Mucosa of stomach (tissue), 1 donor: ENCODE measurements around the gene PABPC5.
A peak's percentile ranks its signal among the peaks of the same experiment; 100 is the strongest.

Experiments
- H3K27me3 ChIP-seq: one replicate; pipeline ENCODE4 v1.7.0; 2013; ENCODE audit warnings: mild to moderate bottlenecking, low read length; ENCODE audit not compliant: control insufficient read depth, insufficient read depth
- H3K36me3 ChIP-seq: one replicate; pipeline ENCODE4 v1.7.0; 2013; ENCODE audit warnings: low read length; ENCODE audit not compliant: control insufficient read depth, insufficient read depth
- H3K4me1 ChIP-seq: one replicate; pipeline ENCODE4 v1.7.0; 2013; ENCODE audit warnings: mild to moderate bottlenecking, low read length; ENCODE audit not compliant: control insufficient read depth, insufficient read depth
- H3K4me3 ChIP-seq: one replicate; pipeline ENCODE4 v1.7.0; 2013; ENCODE audit warnings: low read length
- H3K9ac ChIP-seq: one replicate; pipeline ENCODE4 v1.7.0; 2013; ENCODE audit warnings: mild to moderate bottlenecking, low read length, moderate library complexity
- H3K9me3 ChIP-seq: one replicate; pipeline ENCODE4 v1.7.0; 2013; ENCODE audit warnings: mild to moderate bottlenecking, low read length, moderate library complexity; ENCODE audit not compliant: control insufficient read depth
- donor health status: Pancreatic carcinoma.

Gene PABPC5

GRCh38 chrX:91434351-91435168, at the start of gene PABPC5:
PABPC5 (plus strand) TSS chrX:91434839; CDS start chrX:91435578, 739 bp downstream.
- Histone ChIP-seq H3K27me3 (no peaks in the 10 kb centered on the region), H3K36me3 (no peaks in the 10 kb centered on the region), H3K9me3 (no peaks in the 10 kb centered on the region), H3K9ac (peak within 1 kb of the TSS; percentile 12), H3K4me3 (no peak within 1 kb of the TSS), H3K4me1 (no peaks in the 10 kb centered on the region)

DNA sequence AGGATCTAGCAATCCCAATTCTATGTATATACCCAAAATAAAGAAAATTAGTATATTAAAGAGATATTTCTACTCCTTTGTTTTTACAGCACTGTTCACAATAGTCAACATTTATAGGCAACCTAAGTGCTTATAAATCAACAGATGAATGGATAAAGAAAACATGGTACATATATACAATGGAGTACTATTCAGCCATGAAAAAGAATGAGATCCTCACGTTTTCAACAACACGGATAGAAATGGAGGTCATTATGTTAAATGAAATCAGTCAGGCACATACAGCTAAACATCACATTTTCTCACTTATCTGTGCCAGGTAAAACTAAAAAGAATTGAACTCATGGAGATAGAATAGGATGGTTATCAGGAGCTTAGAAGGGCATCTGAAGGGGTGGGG, 45.6 kb upstream of the PABPC5 start:
- Histone ChIP-seq H3K36me3 (no peaks in the 10 kb centered on the region), H3K4me3 (no peak overlapping the region), H3K4me1 (no peaks in the 10 kb centered on the region), H3K9me3 (no peaks in the 10 kb centered on the region), H3K27me3 (no peaks in the 10 kb centered on the region), H3K9ac (no peak overlapping the region)

GRCh38 chrX:91414713-91415112, 19.9 kb upstream of the PABPC5 start:
- no peaks in the 10 kb centered on the region for H3K4me1 ChIP-seq
- H3K9ac ChIP-seq, result no peak overlapping the region
- no peaks in the 10 kb centered on the region for H3K36me3 ChIP-seq
- no peaks in the 10 kb centered on the region for H3K9me3 ChIP-seq
- H3K4me3 ChIP-seq, result no peak overlapping the region
- H3K27me3 ChIP-seq, result no peaks in the 10 kb centered on the region

DNA sequence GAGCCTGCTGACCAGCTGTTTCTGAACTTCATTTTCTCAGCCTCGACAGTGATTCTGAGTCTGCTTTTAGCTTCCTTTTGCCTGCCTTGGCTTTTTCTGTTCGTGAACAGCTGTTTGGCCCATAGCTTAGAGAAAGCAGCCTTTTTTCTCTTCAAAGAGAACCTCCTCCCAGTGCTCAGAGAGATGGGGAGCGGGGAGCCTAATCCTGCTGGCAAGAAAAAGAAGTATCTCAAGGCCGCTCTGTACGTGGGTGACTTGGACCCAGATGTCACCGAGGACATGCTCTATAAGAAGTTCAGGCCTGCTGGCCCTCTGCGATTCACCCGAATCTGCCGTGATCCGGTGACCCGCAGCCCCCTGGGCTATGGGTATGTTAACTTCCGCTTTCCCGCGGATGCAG, 756 bp downstream of the PABPC5 start:
- Histone ChIP-seq H3K9me3 (no peaks in the 10 kb centered on the region), H3K4me3 (no peak overlapping the region), H3K27me3 (no peaks in the 10 kb centered on the region), H3K4me1 (no peaks in the 10 kb centered on the region), H3K36me3 (no peaks in the 10 kb centered on the region), H3K9ac (peak overlapping the region; percentile 12)
